Right cardiac atrium (tissue), 5 donors: ENCODE measurements around the gene FMN1. TPM values are rescaled to one million over a fixed set of nuclear protein-coding genes. Genes with fewer than 3 reads are reported as not detected.

Experiments
- ATAC-seq, 2 donors: fragments of 200-7000 bp; cut with Tn5 transposase; one replicate each; pipeline versions ENCODE4 v1.8.0 to v1.9.1; 2020; ENCODE audit warnings: moderate library complexity in 2 of 2, mild to moderate bottlenecking in 1 of 2
- DNase-seq, 3 donors: peaks; one replicate each; pipeline ENCODE4 v3.0.0-alpha.2; 2020
- H3K27ac ChIP-seq: one replicate; pipeline ENCODE4 v1.5.1; 2013; ENCODE audit warnings: mild to moderate bottlenecking, low read length, control low read depth, moderate library complexity
- H3K27me3 ChIP-seq: one replicate; pipeline ENCODE4 v1.6.1; 2013; ENCODE audit not compliant: control insufficient read depth, insufficient read depth
- H3K4me1 ChIP-seq: one replicate; pipeline ENCODE4 v1.6.1; 2013; ENCODE audit warnings: low read length; ENCODE audit not compliant: control insufficient read depth, insufficient read depth
- H3K4me3 ChIP-seq: one replicate; pipeline ENCODE4 v1.5.1; 2013; ENCODE audit warnings: low read length, control low read depth
- H3K9me3 ChIP-seq: one replicate; pipeline ENCODE4 v1.6.1; 2013; ENCODE audit warnings: low read length; ENCODE audit not compliant: control insufficient read depth
- WGBS: extraction: QIAGEN DNeasy Blood & Tissue Kit; methylation state at CpG from one replicate; pipeline ENCODE4 v1.1.7; 2013; 5-methylcytosine and 5-hydroxymethylcytosine counted together
- intact Hi-C, 4 donors: fragments of 100-400 bp; cut with DNase I; formaldehyde crosslinking; loops; one replicate each; pipeline versions ENCODE4 v1.11.0 to v1.14.0; 2022 to 2023
- polyA plus RNA-seq: library from polyadenylated mRNA; stranded (reverse); fragments of 200-250 nt; gene quantifications from one replicate; pipeline ENCODE4 v1.2.3, GENCODE V29; 2013
- total RNA-seq, 4 donors: library from RNA; stranded (reverse); fragmentation: NEBNext Ultra II Directional; extraction: Animal tissue kit (Norgen Biotek cat#: 25700); gene quantifications; one replicate each; pipeline ENCODE4 v1.2.1, GENCODE V29; 2021
- donor health status: healthy with polysubstance abuse.
- donor health status: DM: no; HTN: yes; CAD: no.
- donor health status: DM: no; HTN: no; CAD: no.
- donor health status: DM: no; HTN: yes; CAD: no; lungs with severe emphysema.
- donor health status: DM: yes; HTN: yes; CAD: no.

FMN1 gene
- total and polyA plus RNA-seq, 5 donors = 0.63 to 8.5 (median 3.5) TPM

GRCh38 chr15:32828507-32829186 lies 365.9 kb downstream of the FMN1 start:
- Histone ChIP-seq H3K4me1 (no peaks in the 10 kb centered on the region), H3K9me3 (no peaks in the 10 kb centered on the region), H3K4me3 (no peak overlapping the region), H3K27ac (no peak overlapping the region), H3K27me3 (peaks cover 2% of the 10 kb centered on the region)
- DNase-seq (no peak), ATAC-seq (no peak)
- intact Hi-C loops = no loop called here
- 63% methylated on average over 6 of the region's 6 CpGs for WGBS

GRCh38 chr15:32826685-32827084 lies 367.8 kb downstream of the FMN1 start:
- no peaks in the 10 kb centered on the region for H3K9me3 ChIP-seq
- intact Hi-C loops = no loop called here
- peaks cover 2% of the 10 kb centered on the region for H3K27me3 ChIP-seq
- H3K4me1 ChIP-seq = no peaks in the 10 kb centered on the region
- no peak overlapping the region for H3K27ac ChIP-seq
- H3K4me3 ChIP-seq = no peak overlapping the region
- DNase-seq = no peak
- 79% methylated on average over 5 of the region's 5 CpGs for WGBS
- ATAC-seq = no peak

GRCh38 chr15:32825219-32825618 lies 369.3 kb downstream of the FMN1 start:
- 74% methylated on average over 4 of the region's 4 CpGs for WGBS

GRCh38 chr15:32824777-32825176 lies 369.7 kb downstream of the FMN1 start:
- no peak overlapping the region for H3K27ac ChIP-seq
- no peak overlapping the region for H3K4me3 ChIP-seq
- no peaks in the 10 kb centered on the region for H3K9me3 ChIP-seq
- DNase-seq = no peak
- no peaks in the 10 kb centered on the region for H3K4me1 ChIP-seq
- intact Hi-C loops = no loop called here
- 63% methylated on average over 5 of the region's 5 CpGs for WGBS
- H3K27me3 ChIP-seq = peaks cover 2% of the 10 kb centered on the region
- ATAC-seq = no peak

More at GRCh38 chr15:32825219-32825618, 369.3 kb downstream of the FMN1 start:
- Histone ChIP-seq H3K27me3 (peaks cover 2% of the 10 kb centered on the region), H3K27ac (no peak overlapping the region), H3K4me1 (no peaks in the 10 kb centered on the region), H3K4me3 (no peak overlapping the region), H3K9me3 (no peaks in the 10 kb centered on the region)
- no peak for ATAC-seq
- no peak for DNase-seq
- intact Hi-C loops = no loop called here

- 84% methylated on average over 4 of the region's 4 CpGs for WGBS
- intact Hi-C loops = no loop called here
- no peak for ATAC-seq
These were observed 370.8 kb downstream of the FMN1 start for GRCh38 chr15:32823750-32824149.

GRCh38 chr15:32822739-32823138 lies 371.8 kb downstream of the FMN1 start:
- no peak overlapping the region for H3K27ac ChIP-seq
- H3K4me3 ChIP-seq = no peak overlapping the region
- DNase-seq (no peak), ATAC-seq (no peak)
- peaks cover 2% of the 10 kb centered on the region for H3K27me3 ChIP-seq
- WGBS = 84% methylated on average over 3 of the region's 3 CpGs
- no peaks in the 10 kb centered on the region for H3K4me1 ChIP-seq
- intact Hi-C loops = no loop called here
- H3K9me3 ChIP-seq = no peaks in the 10 kb centered on the region

More at GRCh38 chr15:32823750-32824149, 370.8 kb downstream of the FMN1 start:
- DNase-seq = no peak
- Histone ChIP-seq H3K4me3 (no peak overlapping the region), H3K9me3 (no peaks in the 10 kb centered on the region), H3K4me1 (no peaks in the 10 kb centered on the region), H3K27me3 (peaks cover 2% of the 10 kb centered on the region), H3K27ac (no peak overlapping the region)

- Histone ChIP-seq H3K27ac (no peak overlapping the region), H3K4me1 (no peaks in the 10 kb centered on the region), H3K9me3 (no peaks in the 10 kb centered on the region), H3K4me3 (no peak overlapping the region), H3K27me3 (peaks cover 2% of the 10 kb centered on the region)
- no peak for ATAC-seq
- no peak for DNase-seq
- intact Hi-C loops = no loop called here
- 55% methylated on average over 3 of the region's 3 CpGs for WGBS
These were observed 375.1 kb downstream of the FMN1 start for GRCh38 chr15:32819448-32819847.

- H3K4me3 ChIP-seq = no peak overlapping the region
- WGBS = 45% methylated on average over 11 of the region's 11 CpGs
- H3K27me3 ChIP-seq = no peaks in the 10 kb centered on the region
- no peak for DNase-seq
- intact Hi-C loops = no loop called here
- H3K27ac ChIP-seq = no peak overlapping the region
- no peaks in the 10 kb centered on the region for H3K4me1 ChIP-seq
- H3K9me3 ChIP-seq = no peaks in the 10 kb centered on the region
- no peak for ATAC-seq
These were observed 375.6 kb downstream of the FMN1 start for GRCh38 chr15:32818758-32819447.

GRCh38 chr15:32817577-32817976 lies 376.9 kb downstream of the FMN1 start:
- H3K4me3 ChIP-seq = no peak overlapping the region
- no peaks in the 10 kb centered on the region for H3K9me3 ChIP-seq
- intact Hi-C loops = no loop called here
- no peak for DNase-seq
- H3K27me3 ChIP-seq = no peaks in the 10 kb centered on the region
- ATAC-seq = no peak
- H3K4me1 ChIP-seq = no peaks in the 10 kb centered on the region
- H3K27ac ChIP-seq = no peak overlapping the region

- WGBS = 49% methylated on average over 1 of the region's 1 CpG
- ATAC-seq (no peak), DNase-seq (no peak)
- H3K27ac ChIP-seq = no peak overlapping the region
- H3K9me3 ChIP-seq = peaks cover 2% of the 10 kb centered on the region
- intact Hi-C loops = no loop called here
- no peaks in the 10 kb centered on the region for H3K27me3 ChIP-seq
- H3K4me1 ChIP-seq = peaks cover 2% of the 10 kb centered on the region
- H3K4me3 ChIP-seq = no peak overlapping the region
These were observed 387.2 kb downstream of the FMN1 start for GRCh38 chr15:32807331-32807730.

- no peak overlapping the region for H3K27ac ChIP-seq
- no peak for DNase-seq
- H3K4me1 ChIP-seq = no peaks in the 10 kb centered on the region
- intact Hi-C loops = no loop called here
- WGBS = 91% methylated on average over 3 of the region's 3 CpGs
- no peak for ATAC-seq
- H3K27me3 ChIP-seq = no peaks in the 10 kb centered on the region
- H3K4me3 ChIP-seq = no peak overlapping the region
- peaks cover 2% of the 10 kb centered on the region for H3K9me3 ChIP-seq
These were observed 390.9 kb downstream of the FMN1 start for GRCh38 chr15:32803631-32804030.
